Loucy (cell line): ENCODE measurements around the gene FGFR2.

Experiments
- H2AFZ ChIP-seq: fragments of 200-600 bp; sonication (generic); 2 replicates; pipeline ENCODE4 v1.6.0; 2016; ENCODE audit warnings: antibody characterized with exemption, mild to moderate bottlenecking, low read length, moderate library complexity
- H3F3A ChIP-seq: fragments of 200-600 bp; 2 replicates; pipeline ENCODE4 v1.6.0; 2016; ENCODE audit warnings: antibody characterized with exemption, low read depth, mild to moderate bottlenecking
- H3K27me3 ChIP-seq: fragments of 200-600 bp; sonication (generic); 2 replicates; pipeline ENCODE4 v1.6.1; 2014; ENCODE audit warnings: low read length, mild to moderate bottlenecking; ENCODE audit not compliant: insufficient read depth, poor library complexity, severe bottlenecking
- H3K36me3 ChIP-seq: fragments of 200-600 bp; sonication (generic); 2 replicates; pipeline ENCODE4 v1.6.1; 2016; ENCODE audit warnings: low read length; ENCODE audit not compliant: insufficient read depth
- H3K4me1 ChIP-seq: fragments of 200-600 bp; sonication (generic); 2 replicates; pipeline ENCODE4 v1.5.1; 2014; ENCODE audit warnings: low read length, mild to moderate bottlenecking; ENCODE audit not compliant: insufficient read depth, poor library complexity, severe bottlenecking
- H3K4me2 ChIP-seq: fragments of 200-600 bp; sonication (generic); 2 replicates; pipeline ENCODE4 v1.6.0; 2014; ENCODE audit warnings: antibody characterized with exemption, low read length, low read depth, mild to moderate bottlenecking; ENCODE audit not compliant: poor library complexity, severe bottlenecking
- H3K4me3 ChIP-seq: fragments of 200-600 bp; sonication (generic); 2 replicates; pipeline ENCODE4 v1.5.1; 2014; ENCODE audit warnings: low read length, mild to moderate bottlenecking, mixed read lengths; ENCODE audit not compliant: poor library complexity, severe bottlenecking
- H3K79me2 ChIP-seq: fragments of 200-600 bp; sonication (generic); 2 replicates; pipeline ENCODE4 v1.6.1; 2014; ENCODE audit warnings: low read length; ENCODE audit not compliant: insufficient read depth
- H3K9ac ChIP-seq: fragments of 200-600 bp; sonication (generic); 2 replicates; pipeline ENCODE4 v1.6.0; 2014; ENCODE audit warnings: mild to moderate bottlenecking, low read depth, low read length, moderate library complexity; ENCODE audit not compliant: poor library complexity, severe bottlenecking
- H3K9me2 ChIP-seq: fragments of 200-600 bp; sonication (generic); replicated peaks from 2 replicates; pipeline ENCODE4 v1.6.1; 2016; ENCODE audit warnings: low read depth, low read length, mixed read lengths
- H3K9me3 ChIP-seq: fragments of 200-600 bp; sonication (generic); 2 replicates; pipeline ENCODE4 v1.6.1; 2014; ENCODE audit warnings: mild to moderate bottlenecking, antibody characterized with exemption, low read length, low read depth; ENCODE audit not compliant: insufficient read depth
- H4K20me1 ChIP-seq: fragments of 200-600 bp; sonication (generic); 2 replicates; pipeline ENCODE4 v1.6.0; 2014; ENCODE audit warnings: antibody characterized with exemption, low read length, mild to moderate bottlenecking; ENCODE audit not compliant: insufficient read depth, poor library complexity, severe bottlenecking
- EZH2phosphoT487 ChIP-seq: fragments of 200-600 bp; IDR thresholded peaks from 2 replicates; pipeline ENCODE4 v1.6.1; 2018; ENCODE audit warnings: antibody characterized with exemption, mild to moderate bottlenecking, moderate library complexity, borderline replicate concordance
- TF ChIP-seq, protein P1 (sequence below): fragments of 200-600 bp; sonication (generic); conservative IDR thresholded peaks from 2 replicates; pipeline ENCODE4 v1.5.1; 2014; ENCODE audit warnings: mild to moderate bottlenecking, antibody characterized with exemption, low read length

The FGFR2 gene

DNA sequence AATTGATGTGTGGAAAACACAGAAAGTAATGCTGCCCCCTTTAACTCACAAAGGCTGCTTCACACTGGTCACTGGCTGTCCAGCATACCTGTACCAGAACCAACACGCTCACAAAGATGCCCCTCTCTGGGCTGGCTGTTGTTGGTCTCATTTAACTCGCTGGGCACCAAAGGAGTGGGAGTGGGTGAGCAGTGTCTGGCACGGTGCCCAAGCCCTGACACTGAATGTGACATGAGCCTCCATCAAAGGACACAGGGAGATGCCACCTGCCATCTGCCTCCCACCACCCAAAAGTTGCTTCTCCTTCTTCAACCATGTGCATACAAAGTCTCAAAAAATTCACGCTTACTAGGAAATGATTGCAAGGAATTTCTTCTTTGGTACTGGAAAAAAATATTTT lies 86.8 kb downstream of the FGFR2 start:
- H2AFZ ChIP-seq, result no peak overlapping the region
- H3K9ac ChIP-seq, result no peak overlapping the region
- no peak overlapping the region for H3K4me2 ChIP-seq
- H3F3A ChIP-seq, result no peaks in the 10 kb centered on the region
- no peaks in the 10 kb centered on the region for H3K4me1 ChIP-seq
- H3K36me3 ChIP-seq, result no peaks in the 10 kb centered on the region
- no peaks in the 10 kb centered on the region; the same call in 1 of the 2 replicates for H3K9me3 ChIP-seq
- H3K79me2 ChIP-seq, result no peaks in the 10 kb centered on the region
- no peaks in the 10 kb centered on the region for H4K20me1 ChIP-seq
- H3K27me3 ChIP-seq, result no peaks in the 10 kb centered on the region
- TF ChIP-seq, protein P1, sequence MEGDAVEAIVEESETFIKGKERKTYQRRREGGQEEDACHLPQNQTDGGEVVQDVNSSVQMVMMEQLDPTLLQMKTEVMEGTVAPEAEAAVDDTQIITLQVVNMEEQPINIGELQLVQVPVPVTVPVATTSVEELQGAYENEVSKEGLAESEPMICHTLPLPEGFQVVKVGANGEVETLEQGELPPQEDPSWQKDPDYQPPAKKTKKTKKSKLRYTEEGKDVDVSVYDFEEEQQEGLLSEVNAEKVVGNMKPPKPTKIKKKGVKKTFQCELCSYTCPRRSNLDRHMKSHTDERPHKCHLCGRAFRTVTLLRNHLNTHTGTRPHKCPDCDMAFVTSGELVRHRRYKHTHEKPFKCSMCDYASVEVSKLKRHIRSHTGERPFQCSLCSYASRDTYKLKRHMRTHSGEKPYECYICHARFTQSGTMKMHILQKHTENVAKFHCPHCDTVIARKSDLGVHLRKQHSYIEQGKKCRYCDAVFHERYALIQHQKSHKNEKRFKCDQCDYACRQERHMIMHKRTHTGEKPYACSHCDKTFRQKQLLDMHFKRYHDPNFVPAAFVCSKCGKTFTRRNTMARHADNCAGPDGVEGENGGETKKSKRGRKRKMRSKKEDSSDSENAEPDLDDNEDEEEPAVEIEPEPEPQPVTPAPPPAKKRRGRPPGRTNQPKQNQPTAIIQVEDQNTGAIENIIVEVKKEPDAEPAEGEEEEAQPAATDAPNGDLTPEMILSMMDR, result no peak
- TF ChIP-seq EZH2phosphoT487, result no peak
- no peak overlapping the region for H3K4me3 ChIP-seq
- H3K9me2 ChIP-seq, result no peaks in the 10 kb centered on the region

DNA sequence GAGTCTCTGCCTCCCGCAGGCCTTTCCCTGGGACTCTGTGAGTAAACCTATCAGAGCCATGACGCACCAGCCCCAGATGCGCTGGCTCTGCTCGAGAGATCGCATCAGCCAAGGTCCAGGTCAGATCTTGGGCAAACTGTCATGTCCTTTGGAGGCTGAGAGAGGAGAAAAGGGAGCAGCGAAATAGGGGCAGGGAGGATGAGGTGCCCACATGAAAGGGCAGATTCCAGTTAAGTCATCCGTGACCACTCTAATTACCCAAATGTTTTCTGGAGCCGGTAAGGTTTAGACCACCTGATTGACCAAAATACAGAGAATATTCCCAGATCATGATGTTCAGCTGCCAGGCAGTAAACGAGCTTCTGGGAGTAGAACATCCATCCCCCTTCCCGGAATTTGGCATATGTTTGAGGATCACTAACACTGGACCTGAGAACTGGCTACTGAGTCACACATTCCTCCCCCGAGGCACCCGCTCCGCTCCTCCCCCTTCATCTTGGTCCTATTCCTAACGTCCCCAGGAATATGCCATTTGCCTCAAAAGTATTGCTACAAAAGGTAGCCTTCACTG lies 88.0 kb downstream of the FGFR2 start:
- no peak overlapping the region for H3K4me2 ChIP-seq
- no peak overlapping the region for H2AFZ ChIP-seq
- no peaks in the 10 kb centered on the region for H3K36me3 ChIP-seq

DNA sequence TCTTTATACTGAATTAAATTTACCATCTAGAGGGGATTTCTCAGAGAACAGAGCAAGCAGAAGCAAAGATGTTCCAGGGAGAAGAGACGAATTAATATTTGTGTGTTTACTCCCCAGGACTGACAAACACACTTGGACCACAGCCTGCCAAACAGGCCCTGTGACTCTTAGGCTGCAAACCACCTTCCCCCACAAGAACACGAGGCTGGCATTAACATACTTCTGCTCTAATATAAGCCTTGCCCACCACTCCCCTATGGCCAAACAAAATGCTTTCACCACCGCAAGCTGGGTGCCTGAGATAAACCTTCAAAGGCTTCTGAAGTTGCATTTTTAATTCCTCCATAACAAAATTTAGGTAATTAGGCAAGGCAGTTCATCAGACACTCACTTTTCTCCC lies 88.4 kb downstream of the FGFR2 start:
- Histone ChIP-seq H3F3A (no peaks in the 10 kb centered on the region), H3K9me2 (no peaks in the 10 kb centered on the region), H3K36me3 (no peaks in the 10 kb centered on the region), H3K4me2 (no peak overlapping the region), H3K9me3 (no peaks in the 10 kb centered on the region; the same call in 1 of the 2 replicates), H3K4me1 (no peaks in the 10 kb centered on the region), H4K20me1 (no peaks in the 10 kb centered on the region), H3K4me3 (no peak overlapping the region), H2AFZ (no peak overlapping the region), H3K27me3 (no peaks in the 10 kb centered on the region), H3K9ac (no peak overlapping the region), H3K79me2 (no peaks in the 10 kb centered on the region)
- no peak for TF ChIP-seq EZH2phosphoT487
- TF ChIP-seq, protein P1, result no peak

More for the DNA sequence above, 88.0 kb downstream of the FGFR2 start:
- TF ChIP-seq EZH2phosphoT487, result no peak
- TF ChIP-seq, protein P1, result no peak
- Histone ChIP-seq H3K9me2 (no peaks in the 10 kb centered on the region), H3F3A (no peaks in the 10 kb centered on the region), H3K27me3 (no peaks in the 10 kb centered on the region), H3K4me1 (no peaks in the 10 kb centered on the region), H4K20me1 (no peaks in the 10 kb centered on the region), H3K79me2 (no peaks in the 10 kb centered on the region), H3K4me3 (no peak overlapping the region), H3K9me3 (no peaks in the 10 kb centered on the region; the same call in 1 of the 2 replicates), H3K9ac (no peak overlapping the region)
